Measurements from ENCODE around the gene SMIM23. TPM values are rescaled to one million over a fixed set of nuclear protein-coding genes. Genes with fewer than 3 reads are reported as not detected.

SMIM23 gene
- total RNA-seq, 2 donors from 2014 or later = not detected

DNA sequence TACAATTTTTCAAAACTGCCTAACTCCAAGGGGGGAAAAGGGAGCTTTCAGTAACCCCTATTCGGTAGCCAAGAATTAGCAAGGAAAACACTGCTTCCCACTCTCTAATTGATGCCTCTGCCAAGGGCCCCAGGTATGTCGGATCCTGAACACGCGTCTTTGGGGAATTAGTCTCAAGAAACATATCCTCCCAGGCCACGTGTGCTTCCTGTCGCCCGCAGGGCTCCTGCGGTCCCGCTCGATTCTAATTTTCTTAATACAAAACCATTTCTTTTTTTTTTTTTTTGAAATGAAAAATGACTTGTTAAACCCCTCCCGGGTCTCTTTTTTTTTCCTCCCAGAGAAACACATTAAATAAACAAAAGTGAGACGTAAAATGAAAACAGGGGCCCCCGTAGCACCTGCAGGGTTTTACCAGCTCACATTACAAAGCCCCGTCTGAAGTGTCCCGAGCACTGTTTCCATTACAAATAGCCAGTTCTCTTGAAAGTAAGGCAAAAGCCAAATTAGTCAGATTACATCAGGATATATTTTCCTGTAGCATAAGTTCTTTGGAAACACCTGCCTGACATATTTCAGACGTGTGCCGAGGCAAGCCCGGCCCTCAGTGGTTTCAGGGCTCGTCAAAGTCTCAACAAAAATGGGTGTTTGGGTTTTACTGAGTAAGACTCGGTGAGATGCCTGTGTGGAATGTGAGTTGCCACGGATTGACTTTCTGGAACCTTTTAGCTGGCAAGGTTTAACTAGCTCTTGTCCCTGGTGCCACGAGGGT lies 21.5 kb downstream of the SMIM23 start:
- WGBS, 2 donors = 4 to 5% methylated on average over 22 of the region's 22 CpGs
- TF ChIP-seq POLR2A (IDR thresholded peaks at IDR 0.05) = no peak
- TF ChIP-seq, protein P1, sequence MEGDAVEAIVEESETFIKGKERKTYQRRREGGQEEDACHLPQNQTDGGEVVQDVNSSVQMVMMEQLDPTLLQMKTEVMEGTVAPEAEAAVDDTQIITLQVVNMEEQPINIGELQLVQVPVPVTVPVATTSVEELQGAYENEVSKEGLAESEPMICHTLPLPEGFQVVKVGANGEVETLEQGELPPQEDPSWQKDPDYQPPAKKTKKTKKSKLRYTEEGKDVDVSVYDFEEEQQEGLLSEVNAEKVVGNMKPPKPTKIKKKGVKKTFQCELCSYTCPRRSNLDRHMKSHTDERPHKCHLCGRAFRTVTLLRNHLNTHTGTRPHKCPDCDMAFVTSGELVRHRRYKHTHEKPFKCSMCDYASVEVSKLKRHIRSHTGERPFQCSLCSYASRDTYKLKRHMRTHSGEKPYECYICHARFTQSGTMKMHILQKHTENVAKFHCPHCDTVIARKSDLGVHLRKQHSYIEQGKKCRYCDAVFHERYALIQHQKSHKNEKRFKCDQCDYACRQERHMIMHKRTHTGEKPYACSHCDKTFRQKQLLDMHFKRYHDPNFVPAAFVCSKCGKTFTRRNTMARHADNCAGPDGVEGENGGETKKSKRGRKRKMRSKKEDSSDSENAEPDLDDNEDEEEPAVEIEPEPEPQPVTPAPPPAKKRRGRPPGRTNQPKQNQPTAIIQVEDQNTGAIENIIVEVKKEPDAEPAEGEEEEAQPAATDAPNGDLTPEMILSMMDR (IDR thresholded peaks at IDR 0.05) = no peak
- Histone ChIP-seq H3K9me3 (peaks cover 0 to 11% (median 0%) of the 10 kb centered on the region in 3 donors), H3K36me3 (replicated peaks in 1 of 2; ENCODE audit: insufficient read depth in 1 of 2, low read depth in 2 of 2) (no peaks in the 10 kb centered on the region), H3K4me3 (no peak overlapping the region), H3K27ac (no peak overlapping the region), H3K4me1 (no peaks in the 10 kb centered on the region), H3K27me3 (peaks cover 0 to 5% of the 10 kb centered on the region in 2 donors)
- ATAC-seq = no peak
- intact Hi-C loops (cut with DNase I) = no loop called here
- DNase-seq = no peak

DNA sequence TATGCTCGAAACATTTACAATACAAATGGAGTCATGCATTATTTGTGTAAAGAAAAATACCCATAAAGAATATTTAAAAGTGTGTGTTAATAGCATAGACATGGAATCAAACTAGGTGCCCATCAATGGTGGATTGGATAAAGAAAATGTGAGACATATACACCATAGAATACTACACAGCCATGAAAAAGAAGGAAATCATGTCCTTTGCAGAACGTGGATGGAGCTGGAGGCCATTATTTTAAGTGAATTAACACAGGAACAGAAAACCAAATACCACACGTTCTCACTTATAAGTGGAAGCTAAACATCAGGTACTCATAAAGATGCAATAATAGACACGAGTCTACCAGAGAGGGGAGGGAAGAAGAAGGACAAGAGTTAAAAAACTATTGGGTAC lies 22.8 kb downstream of the SMIM23 start:
- peaks cover 0 to 5% of the 10 kb centered on the region in 2 donors for H3K27me3 ChIP-seq
- 71 to 75% methylated on average over 4 of the region's 4 CpGs for WGBS, 2 donors
- DNase-seq = no peak
- intact Hi-C loops (cut with DNase I) = no loop called here
- peaks cover 0 to 16% (median 0%) of the 10 kb centered on the region in 3 donors for H3K9me3 ChIP-seq
- no peak for ATAC-seq
- H3K4me1 ChIP-seq = no peaks in the 10 kb centered on the region
- no peaks in the 10 kb centered on the region for H3K36me3 ChIP-seq (replicated peaks in 1 of 2; ENCODE audit: insufficient read depth in 1 of 2, low read depth in 2 of 2)
- no peak overlapping the region for H3K27ac ChIP-seq
- TF ChIP-seq, protein P1 (IDR thresholded peaks at IDR 0.05) = no peak
- no peak for TF ChIP-seq POLR2A (IDR thresholded peaks at IDR 0.05)
- H3K4me3 ChIP-seq = no peak overlapping the region

DNA sequence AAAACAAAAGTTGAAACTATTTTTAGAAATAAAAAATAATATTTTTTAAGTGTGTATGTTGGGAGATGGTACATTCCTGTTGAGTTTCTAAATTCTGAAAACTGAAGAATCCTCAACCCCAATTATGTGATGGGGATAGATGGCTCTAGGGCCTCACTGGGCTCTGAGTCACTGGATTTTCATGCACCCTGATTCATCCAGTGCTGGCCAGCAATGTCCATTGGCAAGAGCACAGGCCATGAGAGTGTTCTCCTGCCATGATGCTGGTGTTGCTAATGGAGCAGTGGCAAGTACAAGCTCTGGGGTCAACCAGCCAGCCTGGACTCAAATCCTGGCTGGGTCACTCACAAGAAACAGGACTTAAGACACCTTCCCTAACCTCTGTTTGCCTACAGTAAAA lies 23.3 kb downstream of the SMIM23 start:
- intact Hi-C loops (cut with DNase I) = no loop called here
- DNase-seq = no peak
- H3K4me3 ChIP-seq = no peak overlapping the region
- no peak overlapping the region for H3K27ac ChIP-seq
- H3K36me3 ChIP-seq (replicated peaks in 1 of 2; ENCODE audit: insufficient read depth in 1 of 2, low read depth in 2 of 2) = no peaks in the 10 kb centered on the region
- no peak for ATAC-seq
- TF ChIP-seq POLR2A (IDR thresholded peaks at IDR 0.05) = no peak
- TF ChIP-seq, protein P1 (IDR thresholded peaks at IDR 0.05) = no peak
- H3K27me3 ChIP-seq = peaks cover 0 to 5% of the 10 kb centered on the region in 2 donors
- no peaks in the 10 kb centered on the region for H3K4me1 ChIP-seq
- H3K9me3 ChIP-seq = peaks cover 0 to 16% (median 0%) of the 10 kb centered on the region in 3 donors

DNA sequence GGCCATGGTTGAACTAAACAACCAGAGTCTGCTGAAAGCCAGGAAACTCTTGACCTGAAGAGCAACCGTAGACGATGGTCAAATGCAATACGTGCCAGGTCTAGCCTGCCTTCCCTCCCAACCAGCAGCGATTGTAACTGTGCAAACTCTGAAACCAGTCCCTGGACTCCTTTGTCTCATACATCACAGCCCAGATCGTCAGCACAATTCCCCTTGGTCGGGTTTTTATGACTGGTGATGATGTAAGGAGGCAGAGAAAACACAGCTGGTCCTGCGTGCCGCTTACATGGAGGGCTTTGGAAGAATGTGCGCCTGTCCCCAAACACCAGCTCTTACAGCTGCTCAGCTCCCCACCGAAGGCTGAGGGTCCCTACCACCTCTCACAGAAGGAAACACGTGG lies 24.6 kb downstream of the SMIM23 start:
- DNase-seq (no peak), ATAC-seq (no peak)
- Histone ChIP-seq H3K4me1 (no peaks in the 10 kb centered on the region), H3K4me3 (no peak overlapping the region), H3K9me3 (peaks cover 0 to 16% (median 0%) of the 10 kb centered on the region in 3 donors), H3K27ac (no peak overlapping the region), H3K27me3 (peaks cover 0 to 5% of the 10 kb centered on the region in 2 donors), H3K36me3 (replicated peaks in 1 of 2; ENCODE audit: insufficient read depth in 1 of 2, low read depth in 2 of 2) (no peaks in the 10 kb centered on the region)
- TF ChIP-seq, protein P1 (IDR thresholded peaks at IDR 0.05) = no peak
- TF ChIP-seq POLR2A (IDR thresholded peaks at IDR 0.05) = no peak
- 73 to 77% methylated on average over 11 of the region's 11 CpGs for WGBS, 2 donors
- intact Hi-C loops (cut with DNase I) = no loop called here

DNA sequence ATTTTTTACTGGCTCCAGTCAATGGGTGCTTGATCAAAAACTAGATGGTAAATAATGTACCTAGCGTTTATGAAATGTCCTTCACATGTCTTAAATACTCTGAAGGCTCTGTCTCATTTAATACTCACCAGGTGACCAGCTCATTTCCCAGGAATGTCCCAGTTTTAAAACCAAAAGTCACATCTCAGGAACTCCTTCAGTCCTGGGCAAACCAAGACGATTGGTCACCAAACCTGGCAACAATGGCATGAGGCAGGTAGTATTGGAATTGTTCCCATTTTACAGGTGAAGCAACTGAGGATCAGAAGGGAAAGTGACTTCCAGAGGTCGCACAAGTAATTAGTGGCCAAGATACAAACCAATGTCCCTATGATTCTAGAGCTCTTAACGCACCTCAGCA lies 27.7 kb downstream of the SMIM23 start:
- no peak for DNase-seq
- intact Hi-C loops (cut with DNase I) = no loop called here
- Histone ChIP-seq H3K4me1 (no peaks in the 10 kb centered on the region), H3K27me3 (no peaks in the 10 kb centered on the region), H3K27ac (no peak overlapping the region), H3K36me3 (replicated peaks in 1 of 2; ENCODE audit: insufficient read depth in 1 of 2, low read depth in 2 of 2) (no peaks in the 10 kb centered on the region), H3K9me3 (peaks cover 0 to 16% (median 0%) of the 10 kb centered on the region in 3 donors), H3K4me3 (no peak overlapping the region)
- TF ChIP-seq, protein P1 (IDR thresholded peaks at IDR 0.05) = no peak
- no peak for TF ChIP-seq POLR2A (IDR thresholded peaks at IDR 0.05)
- no peak for ATAC-seq
- 71 to 83% methylated on average over 4 of the region's 4 CpGs for WGBS, 2 donors

Data from body of pancreas (tissue), 4 donors.